GM12801 (cell line): ENCODE results near the gene TBCEL.

ENCODE experiments used
- CTCF ChIP-seq: IDR thresholded peaks from one replicate; pipeline ENCODE4 v1.5.1; 2011; ENCODE audit warnings: control low read depth; ENCODE audit not compliant: insufficient read length; ENCODE audit errors: extremely low read depth

TBCEL gene

GRCh38 chr11:120988603-120989002, 35.3 kb upstream of the TBCEL start:
- TF ChIP-seq CTCF, result no peak

GRCh38 chr11:120991830-120992686, 31.8 kb upstream of the TBCEL start:
- TF ChIP-seq CTCF, result no peak

- no peak for TF ChIP-seq CTCF
These were observed 29.6 kb upstream of the TBCEL start for GRCh38 chr11:120994091-120994859.

DNA sequence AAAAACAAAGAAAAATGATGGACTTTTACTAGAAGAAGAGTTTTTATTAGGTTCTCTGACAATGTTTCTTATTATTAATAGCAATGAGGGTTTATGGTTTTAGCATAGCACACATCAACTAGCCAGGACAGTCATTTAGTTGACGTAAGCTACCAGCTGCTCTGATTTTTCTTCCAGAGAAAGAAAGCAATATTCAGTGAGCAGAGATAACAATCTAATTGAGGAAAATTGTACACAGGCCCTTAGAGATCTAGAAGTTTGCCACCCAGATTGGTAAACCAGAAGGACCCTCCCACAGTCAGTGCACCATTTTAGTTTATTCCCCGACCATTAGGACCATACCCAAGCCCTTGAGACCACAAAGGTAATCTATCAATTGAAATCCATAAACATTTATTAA, 28.7 kb upstream of the TBCEL start:
- TF ChIP-seq CTCF, result no peak

DNA sequence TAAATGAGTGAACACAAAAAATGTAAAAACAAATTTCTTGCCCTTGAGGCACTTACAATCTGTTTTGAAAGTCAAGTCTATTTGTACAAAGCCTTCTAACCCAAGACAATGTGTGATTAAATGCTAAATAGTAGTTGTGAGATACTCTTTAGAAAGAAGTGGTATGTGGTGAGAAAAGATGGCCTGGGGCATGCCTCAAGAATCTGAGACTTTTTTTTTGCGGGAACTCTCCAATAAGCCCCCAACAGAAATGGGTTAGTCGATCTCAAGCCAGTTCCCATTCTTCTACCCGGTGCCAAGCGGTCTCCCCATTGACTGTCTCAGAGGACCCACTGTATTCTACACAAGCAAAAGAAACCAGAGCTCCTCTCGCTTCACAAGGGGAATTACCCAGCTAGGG, 26.9 kb upstream of the TBCEL start:
- TF ChIP-seq CTCF, result no peak

- TF ChIP-seq CTCF, result no peak
These were observed 25.3 kb upstream of the TBCEL start for GRCh38 chr11:120998581-120998980.

DNA sequence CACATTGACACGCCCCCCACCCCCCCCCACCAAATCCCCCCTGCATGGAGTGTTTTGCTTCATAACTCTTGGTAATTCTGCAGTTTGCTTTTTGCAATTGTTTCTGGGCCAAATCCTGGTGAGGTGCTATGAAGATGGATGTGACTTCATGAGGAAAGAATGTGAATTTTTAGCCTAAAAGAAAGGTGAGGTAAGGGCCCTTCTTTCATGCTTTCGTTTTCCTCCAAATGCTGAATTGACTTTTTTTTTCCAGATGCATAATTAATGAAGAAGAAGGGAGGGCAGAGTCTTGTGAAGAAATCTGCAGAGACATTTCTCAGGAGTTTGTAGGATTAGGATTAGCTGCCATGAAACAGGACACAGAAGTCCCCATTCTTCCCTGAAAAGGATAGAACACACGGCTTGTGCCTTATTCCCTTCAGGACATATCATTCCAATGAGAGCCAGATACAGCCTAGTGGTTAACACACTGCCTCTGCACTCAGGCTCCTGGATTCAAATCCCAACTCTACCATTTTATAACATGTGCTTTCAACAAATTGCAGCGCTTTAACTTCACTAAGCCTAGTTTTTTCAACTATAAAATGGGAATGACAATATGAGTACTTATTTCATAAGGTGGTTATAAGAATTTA, 19.6 kb upstream of the TBCEL start:
- TF ChIP-seq CTCF, result no peak
